ENCODE data around the gene CNGA2.

CNGA2 gene

GRCh38 chrX:151713849-151714248 lies 20.7 kb upstream of the CNGA2 start:
- peak; percentile 10 for DNase-seq

GRCh38 chrX:151714362-151714761 lies 20.2 kb upstream of the CNGA2 start:
- DNase-seq: no peak

GRCh38 chrX:151715752-151716151 lies 18.8 kb upstream of the CNGA2 start, which contains the start of gene FATE1:
Gene FATE1, plus strand, starts transcription at chrX:151716035. Its CDS starts 85 bp downstream, at chrX:151716120.
- no peak for DNase-seq

GRCh38 chrX:151722241-151722846 lies 12.2 kb upstream of the CNGA2 start:
- DNase-seq: peak; percentile 9

- no peak for DNase-seq
Measured at GRCh38 chrX:151723156-151723760, 11.3 kb upstream of the CNGA2 start.

- DNase-seq: no peak
Measured at GRCh38 chrX:151724563-151725337, 9.8 kb upstream of the CNGA2 start.

GRCh38 chrX:151725338-151725614 lies 9.3 kb upstream of the CNGA2 start:
- no peak for DNase-seq

GRCh38 chrX:151726751-151727150 lies 7.8 kb upstream of the CNGA2 start:
- DNase-seq: no peak

- DNase-seq: no peak
Measured at GRCh38 chrX:151727346-151727745, 7.2 kb upstream of the CNGA2 start.

GRCh38 chrX:151729056-151729725 lies 5.4 kb upstream of the CNGA2 start:
- no peak for DNase-seq

- no peak for DNase-seq
Measured at GRCh38 chrX:151735219-151735618, 673 bp downstream of the CNGA2 start.

- DNase-seq: no peak
Measured at GRCh38 chrX:151736685-151737084, 2.1 kb downstream of the CNGA2 start.

GRCh38 chrX:151737494-151737893 lies 2.9 kb downstream of the CNGA2 start:
- no peak for DNase-seq

- no peak for DNase-seq
Measured at GRCh38 chrX:151738751-151739150, 4.2 kb downstream of the CNGA2 start.

- DNase-seq: no peak
Measured at GRCh38 chrX:151741606-151742005, 7.1 kb downstream of the CNGA2 start.

GRCh38 chrX:151742311-151742710 lies 7.8 kb downstream of the CNGA2 start:
- DNase-seq: no peak

GRCh38 chrX:151743651-151744470 lies 9.3 kb downstream of the CNGA2 start:
- DNase-seq: no peak

- no peak for DNase-seq
Measured at GRCh38 chrX:151745651-151746050, 11.1 kb downstream of the CNGA2 start.

GRCh38 chrX:151746502-151746901 lies 12.0 kb downstream of the CNGA2 start:
- DNase-seq: no peak

GRCh38 chrX:151750511-151750910 lies 16.0 kb downstream of the CNGA2 start:
- DNase-seq: no peak

- no peak for DNase-seq
Measured at GRCh38 chrX:151752847-151753246, 18.3 kb downstream of the CNGA2 start.

- DNase-seq: peak; percentile 48
Measured at GRCh38 chrX:151753313-151754046, 18.9 kb downstream of the CNGA2 start.

Measured in EL (cell line).